ENCODE data around the gene EPS15.

DNA sequence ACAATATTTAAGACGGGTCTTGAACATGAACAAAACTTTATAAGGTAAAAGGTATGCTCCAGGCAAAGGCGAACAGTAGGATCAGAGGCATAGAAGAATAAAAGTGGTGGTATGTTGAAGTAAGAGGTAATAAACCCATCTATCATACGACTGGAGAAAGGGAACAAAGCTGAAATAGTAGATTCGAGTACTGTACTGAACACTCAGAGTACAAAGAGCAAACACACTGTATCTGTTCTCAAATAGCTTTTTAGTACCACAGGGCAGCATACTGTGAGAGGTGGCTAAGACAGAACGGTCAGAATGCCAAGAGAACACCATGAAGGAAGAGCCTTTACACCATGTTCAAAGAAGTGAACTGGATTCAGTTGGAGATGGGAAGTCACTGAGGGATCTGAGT, 83.2 kb downstream of the EPS15 start:
- TF ChIP-seq CTCF (IDR thresholded peaks at IDR 0.05): no peak
- no peak for TF ChIP-seq EZH2 (IDR thresholded peaks at IDR 0.05)
- no peak for TF ChIP-seq EZH2phosphoT487 (IDR thresholded peaks at IDR 0.05)

Data from neural progenitor cell (in vitro differentiated cells).